C1 segment of cervical spinal cord (tissue), 14 donors: ENCODE results near the gene CACNA2D3.
"Not testable (repeated sequence)": the region's sequence is repeated elsewhere in the genome, so short reads cannot be mapped to it uniquely, and the experiment has no call there.

ENCODE experiments used
- DNase-seq, 14 donors: peaks; one replicate each; lab custom pipeline; 2025; lab: John Stamatoyannopoulos, UW

Gene CACNA2D3

DNA sequence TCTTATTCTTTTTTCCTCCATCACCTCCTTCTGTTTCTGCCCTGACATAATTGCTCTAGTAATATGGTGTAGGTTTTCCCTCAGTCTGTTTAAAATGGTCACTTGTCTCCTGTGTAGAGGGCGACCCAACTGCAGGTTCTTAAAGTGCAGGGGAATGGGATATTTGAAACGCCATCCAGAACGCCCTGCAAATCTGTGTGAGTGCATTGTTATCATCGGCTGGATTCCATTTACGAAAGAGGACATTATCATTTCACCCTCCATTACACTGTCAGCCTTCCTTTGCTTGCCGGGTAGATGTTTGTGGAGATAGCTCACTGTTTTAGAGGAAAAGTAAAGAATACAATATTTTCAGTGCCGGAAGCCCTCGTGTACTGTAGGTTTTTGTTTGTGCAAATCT is 451.5 kb downstream of the CACNA2D3 start:
- DNase-seq = no peak

DNA sequence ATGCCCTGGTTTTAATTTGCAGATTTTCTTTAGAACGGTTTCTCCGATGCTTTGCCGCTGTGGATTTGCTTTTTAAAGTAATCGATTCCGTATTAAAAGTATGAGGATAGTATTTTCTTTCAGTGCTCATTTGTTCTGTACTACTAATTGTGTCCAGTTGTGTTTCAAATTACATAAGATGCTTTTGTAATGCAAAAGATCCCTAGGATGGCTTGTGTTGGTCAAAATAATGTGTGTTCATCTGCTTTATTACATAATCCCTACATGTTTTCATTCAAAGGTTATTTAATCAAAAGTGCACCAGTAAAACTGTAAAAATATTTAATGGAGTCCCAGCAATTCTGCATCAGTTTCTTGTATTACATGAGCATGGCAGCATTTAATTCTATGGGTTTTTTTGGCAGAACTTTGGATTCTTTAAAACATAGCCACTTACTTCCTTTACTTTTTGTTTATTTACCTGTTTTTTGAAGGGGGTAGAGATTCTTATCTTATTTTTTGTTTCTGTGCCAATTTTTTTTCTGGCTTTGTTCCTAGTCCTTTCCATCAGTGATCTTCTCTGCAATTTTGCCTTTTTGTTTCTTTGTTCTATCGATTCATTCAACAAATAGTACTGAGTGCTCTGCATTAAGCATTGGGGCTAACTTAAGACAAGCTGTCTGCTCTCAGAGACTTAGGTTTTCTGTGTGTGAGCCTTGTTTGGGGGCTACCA is 452.7 kb downstream of the CACNA2D3 start:
- DNase-seq = no peak

DNA sequence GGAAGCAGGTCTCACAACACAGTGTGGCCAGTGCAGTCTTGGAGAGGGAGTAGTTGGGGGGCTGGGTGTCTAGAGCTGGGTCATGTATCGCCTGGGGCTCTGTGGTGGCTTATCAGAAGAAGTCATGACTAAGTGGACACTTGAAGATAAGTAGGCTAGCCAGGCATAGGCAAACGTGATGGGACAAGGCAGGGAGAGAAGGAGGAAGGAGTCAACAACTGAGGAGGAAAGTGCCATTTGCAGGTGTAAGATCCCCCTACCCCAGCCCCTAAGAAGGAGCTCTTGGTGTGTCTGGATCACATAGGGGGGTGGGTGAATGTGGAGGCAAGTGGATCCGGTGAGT is 453.2 kb downstream of the CACNA2D3 start:
- DNase-seq = no peak

DNA sequence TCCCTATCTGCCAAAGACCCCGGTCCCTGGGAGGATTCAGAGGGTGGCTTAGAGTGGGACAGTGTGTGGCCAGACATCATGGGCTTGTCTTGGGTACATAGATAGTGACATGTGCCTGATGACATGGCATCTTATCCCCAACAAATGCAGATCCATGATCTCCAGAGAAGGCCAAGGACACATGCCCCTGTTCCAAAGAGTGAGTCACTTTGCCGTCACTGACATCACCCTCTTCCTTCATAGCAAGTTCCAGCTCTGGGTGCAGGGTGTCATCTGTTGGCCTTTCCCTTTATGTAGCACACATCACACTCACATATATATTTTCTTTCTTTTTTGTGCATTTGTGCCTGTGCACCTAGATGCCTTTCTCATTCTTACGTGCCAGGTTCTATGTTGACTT is 455.0 kb downstream of the CACNA2D3 start:
- no peak for DNase-seq

DNA sequence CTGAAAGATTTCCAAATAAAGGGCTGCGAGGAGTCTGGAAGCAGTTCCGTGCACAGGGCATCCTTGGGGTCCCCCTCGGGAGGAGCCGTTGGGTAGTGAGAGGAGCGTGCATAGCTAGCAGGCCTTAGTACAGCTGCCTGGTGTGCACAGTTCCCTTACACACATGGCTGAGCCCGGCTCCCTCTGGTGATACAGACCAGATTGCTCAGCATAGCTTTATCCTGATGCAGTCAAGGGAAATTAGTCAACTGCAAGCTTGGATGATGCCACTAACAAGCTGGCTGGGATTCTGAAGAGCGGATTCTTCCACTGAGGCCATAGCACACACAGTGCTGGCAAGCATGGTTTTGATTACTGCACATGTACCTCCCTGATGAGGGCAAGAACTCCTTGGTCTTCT is 456.1 kb downstream of the CACNA2D3 start:
- DNase-seq = no peak

- no peak for DNase-seq
These were observed 458.1 kb downstream of the CACNA2D3 start for GRCh38 chr3:54580453-54580852.

DNA sequence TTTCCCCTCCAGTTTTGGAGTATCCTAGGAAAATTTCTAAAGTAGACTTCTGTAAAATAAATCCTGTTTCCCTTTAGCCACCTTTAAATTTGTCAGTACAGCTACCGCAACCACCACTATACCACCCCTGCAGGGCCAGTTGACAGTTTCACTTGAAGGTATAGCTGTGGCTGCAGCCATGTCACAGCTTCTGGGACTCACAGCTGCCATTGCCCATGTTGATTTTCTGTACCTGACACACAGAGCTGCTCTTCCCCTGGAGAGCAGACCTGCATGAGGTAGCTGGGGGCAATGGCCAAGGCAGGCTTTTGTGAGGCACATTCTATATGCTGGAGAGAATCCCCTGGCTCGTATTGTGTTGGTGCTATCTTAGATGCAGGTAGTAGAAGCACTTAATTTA is 460.1 kb downstream of the CACNA2D3 start:
- DNase-seq = no peak

GRCh38 chr3:54591157-54591556 is 468.8 kb downstream of the CACNA2D3 start:
- no peak for DNase-seq

DNA sequence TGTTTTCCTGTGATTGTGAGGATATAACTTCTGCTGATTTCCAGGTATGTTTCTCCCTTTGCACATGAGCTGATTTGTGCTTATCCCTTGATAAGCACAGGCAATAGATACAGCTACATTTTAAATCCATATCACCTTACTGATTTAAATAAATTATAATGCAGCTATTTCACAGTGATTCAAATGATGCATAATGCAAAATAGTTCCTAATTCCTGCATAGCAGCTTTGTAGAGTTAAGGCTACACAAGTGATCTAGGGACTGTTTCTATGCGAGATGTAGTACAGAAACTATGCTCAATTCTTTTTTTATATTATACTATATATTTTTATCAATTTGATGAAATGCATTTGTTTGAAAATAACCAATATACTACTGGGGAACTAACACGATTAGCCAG is 471.3 kb downstream of the CACNA2D3 start:
- DNase-seq = no peak

GRCh38 chr3:54596087-54596486 is 473.7 kb downstream of the CACNA2D3 start:
- no peak for DNase-seq

DNA sequence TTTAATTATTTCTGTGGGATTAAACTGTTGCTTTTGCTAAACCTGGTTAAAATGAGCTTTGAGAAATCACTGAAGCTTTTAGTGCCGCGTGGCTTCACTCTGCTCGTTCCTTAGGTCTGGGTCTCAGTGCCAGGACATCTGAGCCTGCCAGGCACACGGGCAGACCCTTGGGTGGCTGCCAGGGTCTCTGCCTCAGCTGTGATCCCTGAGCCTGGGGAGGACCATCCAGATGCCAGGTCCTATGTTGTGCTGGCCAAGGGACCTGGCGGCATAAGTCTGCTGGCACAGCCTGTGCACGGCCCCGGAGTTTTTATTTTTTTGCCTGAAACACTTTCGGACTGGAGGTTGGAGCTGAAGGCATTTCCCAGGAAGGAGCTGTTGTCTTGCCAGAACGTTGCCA is 477.4 kb downstream of the CACNA2D3 start:
- DNase-seq = peak in 12 of 14 donors; percentile 4 to 78 (median 38)

DNA sequence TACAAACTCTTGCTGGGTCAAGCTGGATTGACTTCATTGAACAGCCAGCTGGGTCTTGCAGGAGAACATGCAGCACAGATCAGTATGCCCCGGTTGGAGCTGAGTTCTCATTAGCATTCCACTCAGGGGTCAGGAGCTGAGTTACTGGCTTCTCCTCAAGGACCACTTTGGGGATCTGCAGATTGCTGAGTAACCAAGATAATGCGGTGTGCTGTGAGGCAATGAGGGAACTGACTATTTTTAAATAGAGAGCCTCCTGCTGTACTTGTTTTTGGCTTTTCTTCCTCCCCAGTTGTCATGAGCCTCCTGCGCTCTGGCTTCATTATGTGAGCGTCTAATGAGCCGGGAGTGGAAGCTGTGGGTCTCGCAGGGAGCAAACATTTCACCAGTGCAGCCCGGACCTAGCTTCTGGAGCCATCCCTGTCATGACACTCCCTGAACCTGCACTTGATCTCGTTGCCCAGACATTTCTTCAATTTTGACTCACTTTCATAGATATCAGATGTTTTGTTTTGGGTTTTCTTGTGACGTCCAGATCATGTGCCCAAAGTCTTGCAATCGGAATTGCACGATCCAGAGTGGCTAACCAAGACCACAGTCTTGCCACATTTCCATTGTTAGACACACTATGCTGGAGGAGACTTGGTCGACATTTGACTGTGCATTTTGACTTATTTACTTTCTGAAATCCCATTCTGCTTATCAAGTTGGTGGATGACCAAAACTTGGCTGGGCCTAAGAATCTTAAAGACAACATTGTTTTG is 478.3 kb downstream of the CACNA2D3 start:
- peak in 9 of 14 donors; percentile 2 to 50 (median 18) for DNase-seq

DNA sequence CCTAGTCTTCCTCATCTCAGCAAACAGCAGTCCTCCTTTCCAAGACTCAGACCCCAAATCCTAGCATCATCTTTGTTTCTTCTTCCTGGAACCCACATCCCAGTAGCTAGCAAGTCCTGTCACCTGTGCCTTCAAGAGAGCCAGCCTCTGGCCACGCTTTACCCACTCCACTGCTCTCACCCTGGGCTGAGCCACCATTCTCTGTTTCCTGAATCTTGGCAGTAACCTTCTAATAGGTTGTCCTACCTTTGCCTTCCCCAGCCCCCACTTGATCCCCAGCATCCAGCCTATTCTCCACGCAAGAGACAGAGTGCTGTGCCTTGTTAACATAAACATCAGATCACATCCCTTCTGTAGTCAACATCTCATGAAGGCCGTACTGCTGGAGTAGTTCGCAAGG is 482.1 kb downstream of the CACNA2D3 start:
- DNase-seq = no peak

DNA sequence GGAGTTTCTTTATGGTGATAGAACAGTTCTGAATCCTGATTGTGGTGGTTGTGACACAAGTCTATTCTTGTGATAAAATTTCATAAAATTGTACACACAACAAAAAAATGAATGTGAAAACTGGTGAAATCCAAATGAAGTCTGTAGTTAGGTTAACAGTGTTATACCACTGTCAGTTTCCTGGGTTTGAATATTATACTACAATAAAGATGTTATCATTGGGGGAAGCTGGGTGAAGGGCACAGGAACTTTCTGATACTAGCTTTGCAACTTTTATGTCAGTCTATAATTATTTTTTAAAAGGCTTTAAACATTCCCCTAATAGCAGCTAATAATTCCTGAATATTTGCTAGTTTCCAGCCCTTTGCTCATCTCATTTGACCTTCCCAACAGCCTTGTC is 485.7 kb downstream of the CACNA2D3 start:
- no peak for DNase-seq

- no peak for DNase-seq
These were observed 496.7 kb downstream of the CACNA2D3 start for GRCh38 chr3:54619053-54619452.

DNA sequence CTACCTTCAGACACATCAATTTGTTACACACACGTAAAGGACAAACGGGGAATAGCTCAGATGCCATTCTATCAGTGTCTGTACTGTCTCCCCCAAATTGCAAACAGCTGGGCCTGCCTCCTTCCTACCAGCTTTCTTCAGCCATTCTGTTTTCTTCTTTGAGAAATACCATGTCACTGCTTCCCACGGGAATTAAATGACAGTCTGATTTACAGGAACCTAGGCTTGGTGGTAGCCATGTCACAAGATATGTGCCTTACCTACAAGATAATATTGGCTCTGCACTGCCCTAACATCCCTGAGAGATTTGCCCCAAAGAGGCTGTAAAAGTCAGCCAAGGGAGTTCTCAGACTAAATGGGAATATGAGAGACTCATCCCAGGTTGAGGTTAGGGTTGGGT is 497.2 kb downstream of the CACNA2D3 start:
- no peak for DNase-seq

- DNase-seq = no peak
These were observed 498.8 kb downstream of the CACNA2D3 start for GRCh38 chr3:54621184-54621583.

GRCh38 chr3:54622678-54623077 is 500.3 kb downstream of the CACNA2D3 start:
- no peak for DNase-seq

GRCh38 chr3:54625805-54626787 is 503.7 kb downstream of the CACNA2D3 start:
- no peak for DNase-seq

DNA sequence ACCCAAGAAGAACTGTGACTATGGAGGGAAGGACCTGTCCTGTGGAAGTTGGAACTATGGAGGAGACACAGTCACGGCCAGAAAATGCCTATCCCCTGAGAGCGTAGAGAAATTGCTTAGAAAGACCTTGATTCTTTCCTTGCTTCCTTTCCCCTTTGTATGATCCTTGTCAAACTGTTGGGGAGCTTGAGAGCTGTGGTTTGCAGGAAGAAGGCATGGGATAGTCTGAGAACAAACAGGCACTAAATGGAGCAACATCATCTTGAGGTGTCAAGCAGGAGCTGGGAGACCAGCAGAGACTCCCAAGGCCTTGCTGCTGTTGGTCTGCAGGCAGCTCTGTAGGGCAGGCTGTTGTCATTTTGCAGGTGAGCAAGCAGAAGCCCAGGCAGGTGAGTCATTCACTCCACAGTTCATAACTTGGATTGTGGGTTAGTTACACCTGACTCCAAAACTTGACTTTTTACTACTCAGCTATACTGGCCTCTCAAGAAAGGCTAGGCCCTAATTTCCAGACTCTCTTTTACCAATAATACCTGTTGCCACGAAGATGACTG is 506.6 kb downstream of the CACNA2D3 start:
- DNase-seq = no peak

- DNase-seq = no peak
These were observed 507.8 kb downstream of the CACNA2D3 start for GRCh38 chr3:54630101-54630623.

DNA sequence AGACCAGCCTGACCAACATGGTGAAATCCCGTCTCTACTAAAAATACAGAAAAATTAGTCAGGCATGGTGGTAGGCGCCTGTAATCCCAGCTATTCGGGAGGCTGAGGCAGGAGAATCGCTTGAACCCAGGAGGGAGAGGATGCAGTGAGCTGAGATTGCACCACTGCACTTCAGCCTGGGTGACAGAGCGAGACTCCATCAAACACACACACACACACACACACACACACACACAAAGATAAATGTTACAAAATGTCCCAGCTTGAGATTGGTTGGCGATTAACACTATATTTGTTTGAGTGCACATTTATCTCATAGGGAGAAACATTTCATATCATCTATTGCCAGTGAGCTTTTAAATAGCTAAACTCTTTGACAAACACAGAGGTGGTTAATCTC is 508.6 kb downstream of the CACNA2D3 start:
- DNase-seq = not testable (repeated sequence)
